Endothelial cell of umbilical vein (primary cell): ENCODE results near the gene TRIM29.

Source experiments
- EZH2 ChIP-seq: IDR thresholded peaks from 2 replicates; pipeline ENCODE4 v1.6.1; 2012; ENCODE audit warnings: borderline replicate concordance, low read depth, mild to moderate bottlenecking, moderate library complexity, low read length, inconsistent platforms; ENCODE audit not compliant: severe bottlenecking
- FOS ChIP-seq: IDR thresholded peaks from 2 replicates; pipeline ENCODE4 v1.6.1; 2011; ENCODE audit warnings: mild to moderate bottlenecking, low read length, moderate library complexity, borderline replicate concordance; ENCODE audit not compliant: insufficient read depth
- JUN ChIP-seq: IDR thresholded peaks from 2 replicates; pipeline ENCODE4 v1.6.1; 2011; ENCODE audit warnings: borderline replicate concordance, low read depth; ENCODE audit not compliant: insufficient read length, insufficient read depth
- MYC ChIP-seq: IDR thresholded peaks from one replicate; pipeline ENCODE4 v1.6.1; 2011; ENCODE audit warnings: mild to moderate bottlenecking, low read depth, low read length
- POLR2A ChIP-seq: IDR thresholded peaks from 2 replicates; pipeline ENCODE4 v1.6.1; 2012; ENCODE audit warnings: low read depth, mild to moderate bottlenecking, control low read depth, low read length
- TF ChIP-seq, protein P1 (sequence below), 2 donors: IDR thresholded peaks; 1 replicate in 1 of 2; 2 replicates in 1 of 2; pipeline ENCODE4 v1.5.1; 2011; ENCODE audit warnings: low read length in 2 of 2, mild to moderate bottlenecking in 2 of 2, moderate library complexity in 2 of 2, control low read depth in 1 of 2, inconsistent platforms in 1 of 2, low read depth in 1 of 2; ENCODE audit not compliant: insufficient read depth in 1 of 2; ENCODE audit errors: extremely low read depth in 1 of 2
- TF ChIP-seq, protein P2 (sequence below): IDR thresholded peaks from 2 replicates; pipeline ENCODE4 v1.6.1; 2011; ENCODE audit not compliant: insufficient read depth, insufficient read length

DNA sequence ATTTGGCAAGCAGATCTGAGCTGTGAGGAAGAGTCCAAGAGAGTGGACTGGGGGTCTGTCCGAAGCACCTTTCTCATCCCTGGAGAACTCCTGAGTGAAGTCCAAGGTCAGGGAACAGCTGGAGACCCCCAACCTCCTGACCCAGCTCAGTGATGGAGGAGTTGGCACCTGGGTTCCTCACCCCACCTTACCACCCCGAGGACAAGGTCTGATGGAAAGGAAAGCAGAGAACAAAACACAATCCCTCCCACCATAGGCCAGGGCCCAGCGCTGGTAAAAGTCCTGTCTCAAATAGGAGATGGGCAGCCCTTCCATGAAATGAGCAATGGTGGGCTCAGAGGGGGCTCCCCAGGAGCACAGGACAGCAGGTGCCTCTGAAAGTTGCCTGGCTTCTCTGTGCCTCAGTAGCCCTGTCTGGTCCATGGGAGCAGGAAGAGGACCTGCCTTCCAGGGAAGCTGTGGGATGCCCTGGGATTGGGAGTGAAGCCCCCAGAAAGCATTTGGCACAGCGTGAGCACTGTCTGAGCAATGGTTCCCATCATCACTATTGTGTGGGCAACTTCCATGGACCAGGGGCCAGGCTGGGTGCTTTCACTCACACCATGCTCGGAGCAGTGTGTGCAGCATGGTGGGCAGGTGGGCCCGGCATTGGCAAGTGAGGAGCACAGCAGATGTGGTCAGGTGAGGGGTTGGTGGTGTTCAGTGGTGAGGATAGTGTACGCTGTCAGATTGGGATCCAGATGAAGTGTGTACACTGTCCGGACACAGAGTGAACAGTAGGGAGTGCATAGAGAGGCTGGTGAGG lies 7.5 kb downstream of the TRIM29 start:
- TF ChIP-seq, protein P1, sequence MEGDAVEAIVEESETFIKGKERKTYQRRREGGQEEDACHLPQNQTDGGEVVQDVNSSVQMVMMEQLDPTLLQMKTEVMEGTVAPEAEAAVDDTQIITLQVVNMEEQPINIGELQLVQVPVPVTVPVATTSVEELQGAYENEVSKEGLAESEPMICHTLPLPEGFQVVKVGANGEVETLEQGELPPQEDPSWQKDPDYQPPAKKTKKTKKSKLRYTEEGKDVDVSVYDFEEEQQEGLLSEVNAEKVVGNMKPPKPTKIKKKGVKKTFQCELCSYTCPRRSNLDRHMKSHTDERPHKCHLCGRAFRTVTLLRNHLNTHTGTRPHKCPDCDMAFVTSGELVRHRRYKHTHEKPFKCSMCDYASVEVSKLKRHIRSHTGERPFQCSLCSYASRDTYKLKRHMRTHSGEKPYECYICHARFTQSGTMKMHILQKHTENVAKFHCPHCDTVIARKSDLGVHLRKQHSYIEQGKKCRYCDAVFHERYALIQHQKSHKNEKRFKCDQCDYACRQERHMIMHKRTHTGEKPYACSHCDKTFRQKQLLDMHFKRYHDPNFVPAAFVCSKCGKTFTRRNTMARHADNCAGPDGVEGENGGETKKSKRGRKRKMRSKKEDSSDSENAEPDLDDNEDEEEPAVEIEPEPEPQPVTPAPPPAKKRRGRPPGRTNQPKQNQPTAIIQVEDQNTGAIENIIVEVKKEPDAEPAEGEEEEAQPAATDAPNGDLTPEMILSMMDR (IDR thresholded peaks at IDR 0.05; ENCODE audit: extremely low read depth in 1 of 2, insufficient read depth in 1 of 2, low read depth in 1 of 2, low read length in 2 of 2), result no peak
- TF ChIP-seq JUN (no peak), POLR2A (no peak), MYC (no peak), EZH2 (no peak), FOS (no peak)
- TF ChIP-seq, protein P2, sequence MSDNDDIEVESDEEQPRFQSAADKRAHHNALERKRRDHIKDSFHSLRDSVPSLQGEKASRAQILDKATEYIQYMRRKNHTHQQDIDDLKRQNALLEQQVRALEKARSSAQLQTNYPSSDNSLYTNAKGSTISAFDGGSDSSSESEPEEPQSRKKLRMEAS, result no peak
